ENCODE results near the gene CXCL6. TPM values are rescaled to one million over a fixed set of nuclear protein-coding genes. Genes with fewer than 3 reads are reported as not detected.

CXCL6 gene
- not detected for total RNA-seq

GRCh38 chr4:73836373-73837279 lies at the start of gene CXCL6:
Gene CXCL6 (plus strand): TSS chr4:73836678. CDS start chr4:73836751, 73 bp downstream.

GRCh38 chr4:73853246-73853704 lies 16.8 kb downstream of the CXCL6 start, which contains the start of gene PF4V1:
Gene PF4V1 (plus strand): TSS chr4:73853296. CDS start chr4:73853363, 67 bp downstream.

GRCh38 chr4:73869130-73870055 lies 32.9 kb downstream of the CXCL6 start, which contains the start of gene CXCL1:
Gene CXCL1 (plus strand): TSS chr4:73869393. CDS start chr4:73869471, 78 bp downstream.

Other genes with a start within 250 kb of the CXCL6 start
- not detected for gene RASSF6, start 216.2 kb upstream of the CXCL6 start, total RNA-seq
- gene CXCL8, start 96.1 kb upstream of the CXCL6 start, total RNA-seq = under 1 TPM in 1 of 2 experiments, not detected in 1; 0.20 TPM
- gene PF4V1, start 16.6 kb downstream of the CXCL6 start, total RNA-seq = not detected
- gene CXCL1, start 32.7 kb downstream of the CXCL6 start, total RNA-seq = not detected
- gene PF4, start 145.3 kb downstream of the CXCL6 start, total RNA-seq = not detected
- not detected for gene PPBP, start 151.5 kb downstream of the CXCL6 start, total RNA-seq
- gene CXCL5, start 162.0 kb downstream of the CXCL6 start, total RNA-seq = not detected
- gene CXCL3, start 202.0 kb downstream of the CXCL6 start, total RNA-seq = not detected